GM20431 (cell line): ENCODE measurements around the gene AGPAT4.

Experiments
- in situ Hi-C: fragments of 300-500 bp; cut with MseI, MboI; formaldehyde crosslinking; loops from one replicate; pipeline ENCODE4 v1.15.0; 2020; ENCODE audit warnings: low sequenced_read_pairs; ENCODE audit not compliant: unreplicated experiment

The AGPAT4 gene

DNA sequence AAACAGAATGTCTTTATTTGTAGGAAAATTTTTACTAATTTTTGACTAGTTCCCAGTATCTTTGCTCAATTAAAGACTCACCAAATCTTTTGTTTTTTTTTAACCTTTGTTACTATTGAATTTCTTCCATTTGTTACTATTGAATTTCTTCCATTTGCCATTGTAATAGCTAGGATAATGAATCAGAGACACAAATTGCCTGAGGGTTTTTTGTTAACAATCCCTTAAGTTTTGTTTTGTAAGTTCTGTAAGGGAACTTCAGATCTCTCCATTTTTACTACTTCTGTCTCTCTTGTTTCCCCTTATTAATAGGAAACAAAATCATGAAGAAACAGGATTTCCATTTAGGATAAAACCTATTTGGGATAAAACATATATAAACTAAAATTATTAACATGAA is 177.9 kb downstream of the AGPAT4 start:
- in situ Hi-C loops: no loop called here

DNA sequence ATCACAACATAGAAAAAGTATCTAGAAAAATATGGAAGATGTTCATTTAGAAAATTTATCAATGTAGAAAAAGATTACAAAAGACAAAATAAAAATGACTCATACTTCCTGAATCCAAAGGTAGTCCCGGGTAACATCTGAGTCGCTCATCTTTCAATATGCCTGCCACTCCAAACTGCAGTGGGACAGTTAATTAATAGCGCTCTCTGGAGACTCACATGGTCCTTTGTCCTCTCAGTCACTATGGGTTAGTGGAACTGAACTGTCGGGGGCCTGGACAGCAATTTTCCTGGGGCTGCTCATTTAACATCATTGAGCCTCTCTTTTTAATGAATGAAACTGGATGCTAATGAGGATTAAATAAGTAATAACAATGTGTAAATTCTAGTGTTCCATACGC is 178.9 kb downstream of the AGPAT4 start:
- in situ Hi-C loops: no loop called here

DNA sequence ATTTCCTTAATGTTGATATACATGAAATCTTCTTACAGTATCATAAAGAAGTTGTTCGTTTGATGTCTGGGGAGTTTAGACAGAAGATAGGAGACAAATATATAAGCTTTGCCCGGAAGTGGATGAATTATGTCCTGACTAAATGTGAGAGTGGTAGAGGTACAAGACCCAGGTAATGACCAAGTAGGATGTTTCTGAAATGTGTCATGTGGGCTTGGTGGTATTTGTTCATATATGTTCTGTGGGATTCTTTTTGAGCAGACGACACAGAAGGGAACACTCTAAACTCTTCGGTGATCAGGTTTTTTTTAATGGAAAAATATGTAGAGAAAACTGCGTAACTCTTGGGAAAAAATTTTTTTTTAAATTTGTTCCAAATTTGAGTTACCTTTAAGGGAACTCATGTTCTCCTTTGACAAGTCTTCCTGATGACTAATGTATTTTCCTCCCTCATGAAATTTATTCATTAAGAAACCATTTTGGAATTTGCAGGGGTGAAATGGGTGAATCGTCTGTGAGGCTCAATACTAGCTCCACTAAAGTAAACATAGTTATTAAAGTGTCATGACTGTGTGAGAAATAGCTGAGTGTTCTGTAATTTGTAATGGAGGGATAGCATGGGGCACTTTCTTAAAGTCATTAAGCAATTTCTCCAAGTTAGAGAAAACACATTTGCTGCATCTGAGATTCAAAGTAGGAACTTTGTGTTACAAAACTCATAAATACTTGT is 181.7 kb downstream of the AGPAT4 start:
- in situ Hi-C loops: no loop called here

DNA sequence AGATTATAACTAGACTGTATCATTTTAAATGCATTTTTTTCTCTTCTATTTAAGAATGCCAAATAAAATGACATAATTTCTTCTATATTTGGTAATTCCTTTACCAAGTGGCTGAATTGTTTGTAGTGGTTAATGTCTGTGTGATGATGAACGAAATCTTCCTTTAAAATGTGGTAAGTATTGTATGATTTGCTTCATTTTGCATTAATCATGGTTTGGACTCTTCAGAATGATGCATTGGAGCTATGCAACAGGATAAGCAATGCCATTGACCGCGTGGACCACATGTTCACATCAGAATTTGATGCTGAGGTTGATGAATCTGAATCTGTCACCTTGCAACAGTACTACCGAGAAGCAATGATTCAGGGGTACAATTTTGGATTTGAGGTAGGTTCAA is 182.7 kb downstream of the AGPAT4 start:
- in situ Hi-C loops: no loop called here

DNA sequence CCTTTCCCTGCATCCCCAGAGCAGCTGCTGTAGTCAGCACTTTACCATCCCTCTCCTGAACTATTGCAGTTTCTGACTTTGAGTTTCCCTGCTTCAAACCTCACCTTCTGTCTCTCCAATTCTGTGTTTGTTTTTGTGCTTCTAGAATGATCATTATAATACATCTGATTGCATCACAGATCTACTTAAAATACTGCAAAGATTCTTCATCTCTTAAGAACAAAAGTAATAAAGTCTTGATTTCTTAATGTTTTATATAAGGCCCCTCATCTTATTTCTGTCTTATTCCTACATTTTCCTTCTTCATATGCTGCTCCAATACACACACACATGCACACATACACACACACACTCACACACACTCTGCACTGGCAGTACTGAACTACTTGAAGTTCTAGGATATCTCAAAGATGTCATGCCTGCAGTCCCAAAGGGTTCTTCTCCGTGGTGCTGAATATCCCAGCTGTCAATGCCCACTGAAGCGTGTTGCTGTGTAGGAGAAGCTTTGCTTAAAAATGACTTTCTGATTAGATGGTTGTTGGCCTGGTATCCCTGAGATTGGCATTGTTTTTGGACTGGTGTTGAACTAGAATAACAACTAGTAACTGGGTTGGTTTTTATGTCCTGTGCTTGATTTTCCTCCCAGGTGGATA is 185.1 kb downstream of the AGPAT4 start:
- in situ Hi-C loops: no loop called here

DNA sequence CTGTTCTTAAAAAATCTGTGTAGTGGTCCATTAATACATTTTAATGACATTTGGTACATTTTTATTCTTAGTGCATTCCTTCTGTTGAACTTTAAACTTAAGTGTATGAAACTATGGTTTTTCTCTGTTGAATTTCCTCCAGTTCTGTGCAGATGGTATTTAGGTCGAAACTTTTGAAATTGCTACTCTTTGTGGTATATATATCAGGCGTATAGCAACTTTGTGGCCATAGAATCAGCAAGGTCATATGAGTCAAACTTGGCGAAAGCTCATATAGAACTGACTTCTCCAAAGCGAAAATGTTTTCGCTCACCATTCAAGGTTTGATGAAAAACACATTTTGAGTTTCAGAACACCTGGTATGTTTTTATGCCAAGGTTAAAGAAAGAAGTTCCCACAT is 188.6 kb downstream of the AGPAT4 start:
- in situ Hi-C loops: no loop called here

DNA sequence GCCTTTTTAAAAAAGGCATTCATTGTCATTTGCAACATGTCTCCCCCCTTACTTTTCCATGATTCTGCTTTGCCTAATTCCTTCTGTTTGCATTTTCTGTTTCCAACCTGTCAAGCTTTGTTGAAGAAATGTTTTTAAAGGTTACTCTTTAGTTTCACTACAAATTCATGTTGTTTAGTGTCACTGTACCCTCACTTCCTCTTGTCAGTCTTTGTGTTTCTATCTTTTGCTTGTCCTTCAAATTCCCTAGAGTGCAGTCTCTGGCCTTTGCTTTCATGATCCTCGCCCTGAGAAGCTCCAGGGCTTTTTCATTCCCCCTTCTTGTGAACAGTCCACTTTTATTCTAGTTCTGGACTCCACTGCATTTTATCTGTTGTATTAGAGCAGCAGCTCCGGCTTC is 191.6 kb downstream of the AGPAT4 start:
- in situ Hi-C loops: no loop called here

DNA sequence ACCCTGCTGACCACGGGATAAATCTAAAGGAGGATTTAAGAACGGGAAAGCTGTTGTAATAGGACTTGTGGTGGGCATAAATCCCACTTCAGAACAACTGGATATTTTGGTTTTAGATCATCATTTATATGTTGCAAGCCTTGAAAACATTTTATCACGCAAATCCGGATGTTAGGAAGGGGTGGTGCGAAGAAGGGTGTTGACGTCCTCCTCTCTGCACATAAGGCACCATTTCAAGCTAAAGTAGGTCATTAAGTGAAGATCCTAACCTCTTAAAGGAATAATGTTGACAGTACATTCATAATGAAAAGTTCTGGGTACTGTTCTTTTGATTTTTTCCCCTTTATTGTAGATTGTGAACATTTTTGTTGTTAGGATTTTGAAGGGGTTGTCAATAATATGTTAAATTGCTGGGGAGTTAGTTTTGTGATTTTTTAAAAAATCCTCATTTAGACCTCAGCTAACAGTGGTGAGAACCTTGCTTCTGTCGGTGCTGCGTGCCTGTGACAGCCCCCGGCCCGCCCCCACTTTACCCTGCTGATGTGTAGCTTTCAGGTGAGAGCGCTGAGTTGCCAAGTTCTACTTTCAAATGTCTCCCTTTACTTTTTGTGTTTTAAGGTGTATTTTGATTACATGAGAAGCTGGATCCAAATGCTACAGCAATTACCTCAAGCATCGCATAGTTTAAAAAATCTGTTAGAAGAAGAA is 193.4 kb downstream of the AGPAT4 start:
- in situ Hi-C loops: no loop called here
